Mucosa of rectum (tissue), 2 donors: Measurements from ENCODE around the gene WBP1L.

Source experiments
- H3K27ac ChIP-seq, 2 donors: one replicate each; pipeline ENCODE4 v1.7.0; 2013; ENCODE audit warnings: inconsistent platforms in 2 of 2, low read depth in 2 of 2, low read length in 2 of 2
- H3K27me3 ChIP-seq, 2 donors: one replicate each; pipeline ENCODE4 v1.7.0; 2013; ENCODE audit warnings: low read length in 2 of 2; ENCODE audit not compliant: control insufficient read depth in 2 of 2, insufficient read depth in 2 of 2
- H3K36me3 ChIP-seq, 2 donors: one replicate each; pipeline ENCODE4 v1.7.0; 2013; ENCODE audit warnings: low read length in 2 of 2; ENCODE audit not compliant: control insufficient read depth in 2 of 2, insufficient read depth in 2 of 2
- H3K4me1 ChIP-seq, 2 donors: one replicate each; pipeline ENCODE4 v1.7.0; 2013; ENCODE audit warnings: low read length in 2 of 2, mild to moderate bottlenecking in 1 of 2; ENCODE audit not compliant: control insufficient read depth in 2 of 2, insufficient read depth in 2 of 2
- H3K4me3 ChIP-seq, 2 donors: one replicate each; pipeline ENCODE4 v1.7.0; 2013; ENCODE audit warnings: low read length in 2 of 2
- H3K9ac ChIP-seq, 2 donors: one replicate each; pipeline ENCODE4 v1.7.0; 2013; ENCODE audit warnings: low read length in 2 of 2, low read depth in 1 of 2, mild to moderate bottlenecking in 1 of 2
- H3K9me3 ChIP-seq, 2 donors: one replicate each; pipeline ENCODE4 v1.7.0; 2013; ENCODE audit warnings: low read length in 2 of 2; ENCODE audit not compliant: control insufficient read depth in 2 of 2
- donor health status: healthy.
- donor health status: Normal muscosa, but diverticular disease.

WBP1L gene

GRCh38 chr10:102776779-102777456 lies 33.2 kb downstream of the WBP1L start:
- peak overlapping the region; percentile 31 to 59 for H3K4me3 ChIP-seq
- H3K27ac ChIP-seq = peak overlapping the region; percentile 74 to 75
- H3K9me3 ChIP-seq = no peaks in the 10 kb centered on the region
- peaks cover 14 to 20% of the 10 kb centered on the region in 2 donors for H3K4me1 ChIP-seq
- H3K27me3 ChIP-seq = no peaks in the 10 kb centered on the region
- peaks cover 0 to 6% of the 10 kb centered on the region in 2 donors for H3K36me3 ChIP-seq
- peak overlapping the region in 1 of 2 donors; percentile 3 for H3K9ac ChIP-seq

- Histone ChIP-seq H3K4me3 (no peak overlapping the region), H3K27ac (peak overlapping the region; percentile 74 to 75), H3K4me1 (peaks cover 19 to 25% of the 10 kb centered on the region in 2 donors), H3K9me3 (no peaks in the 10 kb centered on the region), H3K36me3 (peaks cover 0 to 6% of the 10 kb centered on the region in 2 donors), H3K27me3 (no peaks in the 10 kb centered on the region), H3K9ac (no peak overlapping the region)
These were observed 34.1 kb downstream of the WBP1L start for GRCh38 chr10:102777711-102778453.

- peaks cover 24 to 32% of the 10 kb centered on the region in 2 donors for H3K4me1 ChIP-seq
These were observed 35.0 kb downstream of the WBP1L start for GRCh38 chr10:102778781-102779180.

GRCh38 chr10:102779680-102780526 lies 36.2 kb downstream of the WBP1L start:
- Histone ChIP-seq H3K36me3 (peaks cover 0 to 6% of the 10 kb centered on the region in 2 donors), H3K4me3 (no peak overlapping the region), H3K9ac (no peak overlapping the region), H3K27me3 (no peaks in the 10 kb centered on the region), H3K9me3 (no peaks in the 10 kb centered on the region), H3K27ac (no peak overlapping the region), H3K4me1 (peaks cover 24 to 26% of the 10 kb centered on the region in 2 donors)

More at GRCh38 chr10:102778781-102779180, 35.0 kb downstream of the WBP1L start:
- no peak overlapping the region for H3K4me3 ChIP-seq
- no peak overlapping the region for H3K27ac ChIP-seq
- H3K9ac ChIP-seq = no peak overlapping the region
- no peaks in the 10 kb centered on the region for H3K9me3 ChIP-seq
- peaks cover 0 to 6% of the 10 kb centered on the region in 2 donors for H3K36me3 ChIP-seq
- H3K27me3 ChIP-seq = no peaks in the 10 kb centered on the region

- Histone ChIP-seq H3K9ac (no peak overlapping the region), H3K9me3 (no peaks in the 10 kb centered on the region), H3K36me3 (peaks cover 0 to 6% of the 10 kb centered on the region in 2 donors), H3K4me1 (peaks cover 23 to 24% of the 10 kb centered on the region in 2 donors), H3K27me3 (no peaks in the 10 kb centered on the region), H3K27ac (no peak overlapping the region), H3K4me3 (no peak overlapping the region)
These were observed 36.7 kb downstream of the WBP1L start for GRCh38 chr10:102780527-102780808.

GRCh38 chr10:102781090-102781920 lies 37.6 kb downstream of the WBP1L start:
- peak overlapping the region; percentile 17 to 52 for H3K27ac ChIP-seq
- no peak overlapping the region for H3K9ac ChIP-seq
- no peak overlapping the region for H3K4me3 ChIP-seq
- H3K27me3 ChIP-seq = no peaks in the 10 kb centered on the region
- H3K36me3 ChIP-seq = peaks cover 0 to 6% of the 10 kb centered on the region in 2 donors
- peaks cover 17 to 27% of the 10 kb centered on the region in 2 donors for H3K4me1 ChIP-seq
- H3K9me3 ChIP-seq = no peaks in the 10 kb centered on the region

GRCh38 chr10:102781921-102782557 lies 38.3 kb downstream of the WBP1L start:
- Histone ChIP-seq H3K9me3 (no peaks in the 10 kb centered on the region), H3K27ac (peak overlapping the region; percentile 68), H3K4me3 (no peak overlapping the region), H3K27me3 (no peaks in the 10 kb centered on the region), H3K9ac (peak overlapping the region in 1 of 2 donors; percentile 5), H3K36me3 (peaks cover 0 to 6% of the 10 kb centered on the region in 2 donors), H3K4me1 (peaks cover 17 to 24% of the 10 kb centered on the region in 2 donors)

- H3K9me3 ChIP-seq = no peaks in the 10 kb centered on the region
- H3K27me3 ChIP-seq = no peaks in the 10 kb centered on the region
- H3K4me3 ChIP-seq = no peak overlapping the region
- H3K36me3 ChIP-seq = peaks cover 0 to 6% of the 10 kb centered on the region in 2 donors
- peak overlapping the region in 1 of 2 donors; percentile 5 for H3K9ac ChIP-seq
- peaks cover 17 to 24% of the 10 kb centered on the region in 2 donors for H3K4me1 ChIP-seq
- H3K27ac ChIP-seq = peak overlapping the region; percentile 68
These were observed 39.2 kb downstream of the WBP1L start for GRCh38 chr10:102782673-102783551.
